ENCODE results near the gene WDR90.

Gene WDR90

DNA sequence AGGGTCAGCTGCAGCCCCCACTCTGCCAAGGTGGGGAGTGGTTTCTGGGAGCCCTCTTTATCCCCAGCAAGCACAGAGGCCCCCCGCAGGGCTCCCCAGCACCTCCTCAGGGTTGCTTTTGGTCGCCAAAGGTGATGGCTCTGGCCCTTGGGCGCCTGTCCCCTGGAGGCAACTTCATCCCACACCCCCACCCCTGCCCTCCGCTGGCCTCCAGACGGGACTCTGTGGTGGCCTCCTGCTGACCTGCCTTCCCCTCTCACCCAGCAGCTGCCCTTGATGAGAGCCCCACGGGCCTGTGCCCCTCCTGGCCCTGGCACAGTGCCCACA, 10.9 kb downstream of the WDR90 start:
- no peak for DNase-seq (ENCODE audit: low spot score)
- TF ChIP-seq, protein P1, sequence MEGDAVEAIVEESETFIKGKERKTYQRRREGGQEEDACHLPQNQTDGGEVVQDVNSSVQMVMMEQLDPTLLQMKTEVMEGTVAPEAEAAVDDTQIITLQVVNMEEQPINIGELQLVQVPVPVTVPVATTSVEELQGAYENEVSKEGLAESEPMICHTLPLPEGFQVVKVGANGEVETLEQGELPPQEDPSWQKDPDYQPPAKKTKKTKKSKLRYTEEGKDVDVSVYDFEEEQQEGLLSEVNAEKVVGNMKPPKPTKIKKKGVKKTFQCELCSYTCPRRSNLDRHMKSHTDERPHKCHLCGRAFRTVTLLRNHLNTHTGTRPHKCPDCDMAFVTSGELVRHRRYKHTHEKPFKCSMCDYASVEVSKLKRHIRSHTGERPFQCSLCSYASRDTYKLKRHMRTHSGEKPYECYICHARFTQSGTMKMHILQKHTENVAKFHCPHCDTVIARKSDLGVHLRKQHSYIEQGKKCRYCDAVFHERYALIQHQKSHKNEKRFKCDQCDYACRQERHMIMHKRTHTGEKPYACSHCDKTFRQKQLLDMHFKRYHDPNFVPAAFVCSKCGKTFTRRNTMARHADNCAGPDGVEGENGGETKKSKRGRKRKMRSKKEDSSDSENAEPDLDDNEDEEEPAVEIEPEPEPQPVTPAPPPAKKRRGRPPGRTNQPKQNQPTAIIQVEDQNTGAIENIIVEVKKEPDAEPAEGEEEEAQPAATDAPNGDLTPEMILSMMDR (IDR thresholded peaks at IDR 0.05; ENCODE audit: extremely low read depth, insufficient read depth, missing control alignments): no peak
- in situ Hi-C loops (cut with MboI; ENCODE audit: low pct_unique_long_range_greater_than_20kb, low sequenced_read_pairs, unreplicated experiment): no loop called here

DNA sequence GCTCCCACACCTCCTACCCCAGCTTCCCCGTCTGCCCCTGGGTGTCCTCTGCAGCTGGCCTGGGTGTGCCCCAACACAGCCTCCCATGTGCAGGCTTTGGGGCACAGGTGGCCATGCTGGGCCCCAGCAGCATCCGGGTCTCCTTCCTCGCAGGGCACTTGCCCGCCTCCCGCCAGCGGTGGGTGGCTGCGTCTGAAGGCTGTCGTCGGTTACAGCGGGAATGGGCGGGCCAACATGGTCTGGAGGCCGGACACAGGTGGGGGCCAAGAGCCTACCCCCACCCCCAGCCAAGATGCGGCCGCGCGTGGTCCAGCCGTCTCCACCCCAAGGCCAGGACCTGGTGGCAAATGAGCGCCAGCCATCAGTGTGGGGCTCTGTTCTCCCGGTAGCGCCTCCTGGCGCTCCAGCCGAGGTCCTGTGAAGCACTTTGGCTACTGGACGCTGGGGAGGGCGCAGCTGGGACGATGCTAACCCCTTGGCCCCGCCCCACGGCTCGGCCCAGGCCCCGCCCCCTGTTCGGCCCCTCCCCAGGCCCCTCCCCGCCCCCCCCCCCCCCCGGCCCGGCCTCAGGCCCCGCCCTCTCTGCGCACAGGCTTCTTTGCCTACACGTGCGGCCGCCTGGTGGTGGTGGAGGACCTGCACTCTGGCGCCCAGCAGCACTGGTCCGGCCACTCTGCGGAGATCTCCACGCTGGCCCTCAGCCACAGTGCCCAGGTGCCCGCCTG, 11.5 kb downstream of the WDR90 start:
- TF ChIP-seq, protein P1 (IDR thresholded peaks at IDR 0.05; ENCODE audit: extremely low read depth, insufficient read depth, missing control alignments): peak; percentile 62
- peak; percentile 98 for DNase-seq (ENCODE audit: low spot score)
- in situ Hi-C loops (cut with MboI; ENCODE audit: low pct_unique_long_range_greater_than_20kb, low sequenced_read_pairs, unreplicated experiment): no loop called here

DNA sequence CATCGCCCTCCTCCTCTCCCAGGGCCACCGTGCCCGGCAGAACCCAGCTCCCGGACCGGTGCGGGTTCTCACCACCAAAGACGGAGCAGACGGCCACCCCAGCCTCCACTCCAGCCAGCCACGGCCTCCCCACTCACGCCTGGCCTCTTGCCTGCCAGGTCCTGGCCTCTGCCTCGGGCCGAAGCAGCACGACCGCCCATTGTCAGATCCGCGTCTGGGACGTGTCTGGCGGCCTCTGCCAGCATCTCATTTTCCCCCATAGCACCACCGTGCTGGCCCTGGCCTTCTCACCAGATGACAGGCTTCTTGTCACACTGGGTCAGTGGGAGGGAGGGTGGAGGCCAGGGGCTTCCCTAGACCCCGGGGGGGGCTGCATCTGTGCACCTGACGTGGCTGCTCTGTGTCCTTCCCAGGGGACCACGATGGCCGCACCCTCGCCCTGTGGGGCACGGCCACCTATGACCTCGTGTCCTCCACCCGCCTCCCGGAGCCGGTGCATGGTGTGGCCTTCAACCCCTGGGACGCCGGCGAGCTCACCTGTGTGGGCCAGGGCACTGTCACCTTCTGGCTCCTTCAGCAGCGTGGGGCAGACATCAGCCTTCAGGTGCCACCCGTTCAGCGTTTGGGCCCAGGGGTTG, 12.1 kb downstream of the WDR90 start:
- TF ChIP-seq, protein P1 (IDR thresholded peaks at IDR 0.05; ENCODE audit: extremely low read depth, insufficient read depth, missing control alignments): no peak
- DNase-seq (ENCODE audit: low spot score): no peak
- in situ Hi-C loops (cut with MboI; ENCODE audit: low pct_unique_long_range_greater_than_20kb, low sequenced_read_pairs, unreplicated experiment): no loop called here

DNA sequence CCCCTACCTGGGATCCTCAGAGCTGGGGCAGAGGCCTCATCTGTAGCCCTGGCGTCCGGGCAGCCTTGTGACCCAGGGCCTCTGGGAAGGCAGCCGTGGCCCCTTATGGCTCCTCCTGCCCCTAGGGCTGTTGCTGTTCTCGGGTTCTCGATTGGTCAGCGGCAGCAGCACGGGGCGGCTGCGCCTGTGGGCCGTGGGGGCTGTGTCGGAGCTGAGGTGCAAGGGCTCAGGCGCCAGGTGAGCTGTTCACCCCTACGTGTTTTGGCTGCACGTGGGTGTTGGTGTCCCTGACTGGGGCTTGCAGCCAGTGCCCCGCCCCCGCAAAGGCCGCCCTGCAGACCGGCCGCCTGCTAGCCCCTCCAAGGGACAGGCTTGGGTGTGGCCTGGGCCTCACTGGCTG, 12.9 kb downstream of the WDR90 start:
- TF ChIP-seq, protein P1 (IDR thresholded peaks at IDR 0.05; ENCODE audit: extremely low read depth, insufficient read depth, missing control alignments): no peak
- in situ Hi-C loops (cut with MboI; ENCODE audit: low pct_unique_long_range_greater_than_20kb, low sequenced_read_pairs, unreplicated experiment): no loop called here
- DNase-seq (ENCODE audit: low spot score): no peak

DNA sequence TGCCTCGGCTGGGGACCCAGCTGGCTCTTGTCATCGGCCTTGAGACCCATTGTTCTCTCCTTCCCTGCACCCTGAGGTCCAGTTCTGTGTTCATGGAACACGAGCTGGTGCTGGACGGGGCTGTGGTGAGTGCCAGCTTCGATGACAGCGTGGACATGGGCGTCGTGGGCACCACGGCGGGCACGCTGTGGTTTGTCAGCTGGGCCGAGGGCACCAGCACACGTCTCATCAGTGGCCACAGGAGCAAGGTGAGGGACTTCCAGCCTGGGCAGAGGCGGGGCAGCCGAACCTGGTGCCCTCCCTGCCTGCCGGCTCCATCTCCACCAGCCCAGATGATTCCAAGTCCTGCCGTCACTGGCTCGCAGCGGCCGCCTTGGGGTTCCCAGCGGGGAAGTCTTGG, 13.4 kb downstream of the WDR90 start:
- TF ChIP-seq, protein P1 (IDR thresholded peaks at IDR 0.05; ENCODE audit: extremely low read depth, insufficient read depth, missing control alignments): no peak
- no peak for DNase-seq (ENCODE audit: low spot score)
- in situ Hi-C loops (cut with MboI; ENCODE audit: low pct_unique_long_range_greater_than_20kb, low sequenced_read_pairs, unreplicated experiment): no loop called here

DNA sequence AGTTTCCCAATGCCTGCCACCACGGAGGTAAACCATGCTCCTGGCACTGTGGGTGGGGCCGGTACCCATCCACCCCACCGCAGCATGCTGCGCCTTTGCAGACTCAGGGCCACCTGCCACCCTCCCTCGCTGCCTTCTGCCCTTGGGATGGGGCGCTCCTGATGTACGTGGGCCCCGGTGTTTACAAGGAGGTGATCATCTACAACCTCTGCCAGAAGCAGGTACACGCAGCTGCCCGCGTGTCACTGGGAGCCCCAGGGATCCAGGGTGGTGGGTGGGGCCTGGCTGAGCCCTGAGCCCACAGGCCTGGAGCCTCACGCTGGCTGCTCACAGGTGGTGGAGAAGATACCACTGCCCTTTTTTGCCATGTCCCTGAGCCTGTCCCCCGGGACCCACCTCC, 17.4 kb downstream of the WDR90 start:
- no peak for DNase-seq (ENCODE audit: low spot score)
- TF ChIP-seq, protein P1 (IDR thresholded peaks at IDR 0.05; ENCODE audit: extremely low read depth, insufficient read depth, missing control alignments): no peak
- in situ Hi-C loops (cut with MboI; ENCODE audit: low pct_unique_long_range_greater_than_20kb, low sequenced_read_pairs, unreplicated experiment): no loop called here
